H9 (cell line): Measurements from ENCODE around the gene COASY. TPM values are rescaled to one million over a fixed set of nuclear protein-coding genes. Genes with fewer than 3 reads are reported as not detected.

Source experiments
- DNase-seq: peaks from one replicate; pipeline ENCODE4 v3.0.0-alpha.2; 2017
- H2AFZ ChIP-seq: one replicate; pipeline ENCODE4 v1.6.1; 2013; ENCODE audit warnings: mild to moderate bottlenecking, low read length, control low read depth, moderate library complexity
- H2AK5ac ChIP-seq: 2 replicates; pipeline ENCODE4 v1.6.1; 2013; ENCODE audit warnings: low read length, control low read depth, mixed read lengths; ENCODE audit not compliant: insufficient read length
- H2BK120ac ChIP-seq: one replicate; pipeline ENCODE4 v1.6.1; 2013; ENCODE audit warnings: low read depth, mild to moderate bottlenecking, low read length, control low read depth, inconsistent platforms; ENCODE audit not compliant: poor library complexity, severe bottlenecking
- H2BK12ac ChIP-seq: 2 replicates; pipeline ENCODE4 v1.6.1; 2013; ENCODE audit warnings: low read length, control low read depth, mixed read lengths, low read depth; ENCODE audit not compliant: insufficient read length
- H2BK15ac ChIP-seq: 2 replicates; pipeline ENCODE4 v1.6.1; 2013; ENCODE audit warnings: low read depth, low read length, control low read depth
- H2BK20ac ChIP-seq: one replicate; pipeline ENCODE4 v1.6.1; 2013; ENCODE audit warnings: low read depth, mild to moderate bottlenecking, low read length, control low read depth, inconsistent platforms; ENCODE audit not compliant: poor library complexity, severe bottlenecking
- H2BK5ac ChIP-seq: 2 replicates; pipeline ENCODE4 v1.6.1; 2013; ENCODE audit warnings: low read length, control low read depth, mixed read lengths; ENCODE audit not compliant: insufficient read length
- H3K14ac ChIP-seq: 2 replicates; pipeline ENCODE4 v1.6.1; 2013; ENCODE audit warnings: low read length, control low read depth; ENCODE audit not compliant: insufficient read depth
- H3K18ac ChIP-seq: 2 replicates; pipeline ENCODE4 v1.6.1; 2013; ENCODE audit warnings: low read depth, mild to moderate bottlenecking, mixed read lengths, low read length, control low read depth; ENCODE audit not compliant: insufficient read length
- H3K23ac ChIP-seq: 2 replicates; pipeline ENCODE4 v1.6.1; 2013; ENCODE audit warnings: low read length, control low read depth, mixed read lengths, low read depth; ENCODE audit not compliant: insufficient read length
- H3K23me2 ChIP-seq: 2 replicates; pipeline ENCODE4 v1.6.1; 2013; ENCODE audit warnings: low read depth, mild to moderate bottlenecking, mixed read lengths, low read length, control low read depth; ENCODE audit not compliant: insufficient read length, poor library complexity, severe bottlenecking
- H3K27ac ChIP-seq: 2 replicates; pipeline ENCODE4 v1.5.1; 2013; ENCODE audit warnings: low read length, control low read depth, mixed read lengths, low read depth; ENCODE audit not compliant: insufficient read length
- H3K27me3 ChIP-seq: 2 replicates; pipeline ENCODE4 v1.6.1; 2013; ENCODE audit warnings: low read length, control low read depth, inconsistent platforms; ENCODE audit not compliant: insufficient read depth
- H3K4ac ChIP-seq: 2 replicates; pipeline ENCODE4 v1.6.1; 2013; ENCODE audit warnings: low read depth, mild to moderate bottlenecking, control low read depth, inconsistent platforms, low read length, moderate library complexity
- H3K4me1 ChIP-seq: 2 replicates; pipeline ENCODE4 v1.6.1; 2013; ENCODE audit warnings: low read length, control low read depth, inconsistent platforms; ENCODE audit not compliant: insufficient read depth
- H3K4me2 ChIP-seq: 2 replicates; pipeline ENCODE4 v1.6.1; 2013; ENCODE audit warnings: low read length, control low read depth, mixed read lengths; ENCODE audit not compliant: insufficient read length, insufficient read depth
- H3K56ac ChIP-seq: 2 replicates; pipeline ENCODE4 v1.6.1; 2013; ENCODE audit warnings: low read depth, mild to moderate bottlenecking, mixed read lengths, low read length, control low read depth; ENCODE audit not compliant: insufficient read length
- H3K79me1 ChIP-seq: 2 replicates; pipeline ENCODE4 v1.6.1; 2013; ENCODE audit warnings: low read depth, mild to moderate bottlenecking, moderate library complexity, low read length, control low read depth, inconsistent platforms; ENCODE audit not compliant: insufficient read depth, poor library complexity, severe bottlenecking
- H3K79me2 ChIP-seq: 2 replicates; pipeline ENCODE4 v1.6.1; 2013; ENCODE audit warnings: low read length, control low read depth, inconsistent platforms; ENCODE audit not compliant: insufficient read depth
- H3K9ac ChIP-seq: 2 replicates; pipeline ENCODE4 v1.6.1; 2013; ENCODE audit warnings: low read length, control low read depth, mixed read lengths; ENCODE audit not compliant: insufficient read length; ENCODE audit errors: extremely low read depth
- H3K9me3 ChIP-seq: one replicate; pipeline ENCODE4 v1.6.1; 2013; ENCODE audit warnings: low read depth, low read length, inconsistent platforms; ENCODE audit not compliant: control insufficient read depth
- H3T11ph ChIP-seq: one replicate; pipeline ENCODE4 v1.6.1; 2013; ENCODE audit warnings: mild to moderate bottlenecking, low read length, control low read depth, inconsistent platforms
- H4K20me1 ChIP-seq: one replicate; pipeline ENCODE4 v1.6.1; 2013; ENCODE audit not compliant: control insufficient read depth, insufficient read length, insufficient read depth
- H4K5ac ChIP-seq: 2 replicates; pipeline ENCODE4 v1.6.1; 2013; ENCODE audit warnings: low read depth, mild to moderate bottlenecking, mixed read lengths, low read length, control low read depth; ENCODE audit not compliant: insufficient read length
- H4K8ac ChIP-seq: replicated peaks from 2 replicates; pipeline ENCODE4 v1.6.1; 2013; ENCODE audit warnings: low read length, control low read depth, mixed read lengths, low read depth; ENCODE audit not compliant: insufficient read length
- H4K91ac ChIP-seq: 2 replicates; pipeline ENCODE4 v1.6.1; 2013; ENCODE audit warnings: low read depth, mild to moderate bottlenecking, moderate library complexity, mixed read lengths, low read length, control low read depth; ENCODE audit not compliant: insufficient read length
- H3K27ac Mint-ChIP-seq, 3 experiments: 2 replicates in 2 of 3; 3 replicates in 1 of 3; pipeline ENCODE4 v1.8.0; 2020 to 2021; ENCODE audit warnings: mixed read lengths in 3 of 3, mild to moderate bottlenecking in 1 of 3, moderate library complexity in 1 of 3
- H3K27me3 Mint-ChIP-seq: 2 replicates; pipeline ENCODE4 v1.8.0; 2021; ENCODE audit warnings: low read depth, mild to moderate bottlenecking, moderate library complexity, mixed read lengths
- H3K36me3 Mint-ChIP-seq, 3 experiments: 2 replicates in 2 of 3; 3 replicates in 1 of 3; pipeline ENCODE4 v1.8.0; 2020 to 2021; ENCODE audit warnings: low read depth in 3 of 3, mixed read lengths in 3 of 3; ENCODE audit not compliant: insufficient read depth in 1 of 3
- H3K4me1 Mint-ChIP-seq, 2 experiments: 2 replicates each; pipeline ENCODE4 v1.8.0; 2020; ENCODE audit warnings: mixed read lengths in 2 of 2
- H3K4me3 Mint-ChIP-seq, 2 experiments: 2 replicates in 1 of 2; 3 replicates in 1 of 2; pipeline ENCODE4 v1.8.0; 2020 to 2021; ENCODE audit warnings: mild to moderate bottlenecking in 2 of 2, mixed read lengths in 2 of 2, moderate library complexity in 1 of 2
- H3K9me3 Mint-ChIP-seq, 2 experiments: 2 replicates in 1 of 2; 3 replicates in 1 of 2; pipeline ENCODE4 v1.8.0; 2020; ENCODE audit warnings: mild to moderate bottlenecking in 2 of 2, mixed read lengths in 2 of 2, moderate library complexity in 1 of 2
- WGBS: extraction: QIAGEN DNeasy Blood & Tissue Kit; methylation state at CpG from one replicate; pipeline ENCODE4 v1.1.7; 2013; ENCODE audit warnings: missing lambda C conversion rate, low lambda C conversion rate, mixed read lengths; ENCODE audit not compliant: insufficient read length; ENCODE audit errors: extremely low coverage; 5-methylcytosine and 5-hydroxymethylcytosine counted together
- total RNA-seq: library from RNA; stranded (reverse); gene quantifications from 2 replicates; pipeline ENCODE4 v1.2.1, GENCODE V29; 2021
- TF ChIP-seq, protein P1 (sequence below): fragments of 200-600 bp; sonication (generic); conservative IDR thresholded peaks from 3 replicates; pipeline ENCODE4 v1.8.0; 2021; ENCODE audit warnings: antibody characterized with exemption, mild to moderate bottlenecking

COASY gene
- total RNA-seq, 1 experiment from 2014 or later: 84.1 TPM

DNA sequence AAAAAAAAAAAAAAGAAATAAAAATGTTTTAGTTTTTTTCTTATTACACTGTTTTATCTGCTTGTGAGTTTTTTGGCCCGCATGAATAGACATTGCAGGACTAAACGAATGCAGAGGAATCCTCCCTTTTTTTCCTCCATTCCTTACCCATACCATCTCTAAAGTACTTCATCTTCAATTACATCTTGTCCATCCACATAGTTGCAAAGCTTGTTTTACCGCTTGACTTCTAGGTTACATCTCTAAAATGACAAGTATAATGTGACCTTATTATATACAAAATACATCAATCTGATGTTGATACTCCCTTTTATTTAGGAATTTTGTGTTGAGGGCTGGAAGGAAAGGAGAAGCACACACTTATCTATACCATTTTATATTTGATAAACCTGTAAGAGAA is 34.4 kb downstream of the COASY start:
- Histone ChIP-seq H2BK120ac (no peak overlapping the region), H3K4ac (no peak overlapping the region), H3K9ac (no peak overlapping the region), H3K18ac (no peak overlapping the region), H2BK5ac (no peak overlapping the region), H3K79me1 (peaks cover 3% of the 10 kb centered on the region), H4K91ac (no peak overlapping the region), H2AFZ (no peak overlapping the region), H2AK5ac (no peak overlapping the region), H3K79me2 (no peaks in the 10 kb centered on the region; the same call in 1 of the 2 replicates), H2BK12ac (no peak overlapping the region), H3K4me1 (no peaks in the 10 kb centered on the region), H3K9me3 (no peaks in the 10 kb centered on the region), H3K27ac (no peak overlapping the region), H2BK15ac (no peak overlapping the region), H2BK20ac (no peak overlapping the region), H4K20me1 (no peaks in the 10 kb centered on the region), H3K27me3 (no peaks in the 10 kb centered on the region), H3T11ph (no peak overlapping the region), H3K4me2 (no peak overlapping the region), H3K23ac (no peak overlapping the region), H3K56ac (no peak overlapping the region), H4K5ac (no peak overlapping the region), H4K8ac (no peak overlapping the region), H3K23me2 (no peaks in the 10 kb centered on the region), H3K14ac (no peak overlapping the region)
- no peak overlapping the region for H3K4me3 Mint-ChIP-seq
- H3K9me3 Mint-ChIP-seq: no peaks in the 10 kb centered on the region
- no peaks in the 10 kb centered on the region for H3K27me3 Mint-ChIP-seq
- TF ChIP-seq, protein P1, sequence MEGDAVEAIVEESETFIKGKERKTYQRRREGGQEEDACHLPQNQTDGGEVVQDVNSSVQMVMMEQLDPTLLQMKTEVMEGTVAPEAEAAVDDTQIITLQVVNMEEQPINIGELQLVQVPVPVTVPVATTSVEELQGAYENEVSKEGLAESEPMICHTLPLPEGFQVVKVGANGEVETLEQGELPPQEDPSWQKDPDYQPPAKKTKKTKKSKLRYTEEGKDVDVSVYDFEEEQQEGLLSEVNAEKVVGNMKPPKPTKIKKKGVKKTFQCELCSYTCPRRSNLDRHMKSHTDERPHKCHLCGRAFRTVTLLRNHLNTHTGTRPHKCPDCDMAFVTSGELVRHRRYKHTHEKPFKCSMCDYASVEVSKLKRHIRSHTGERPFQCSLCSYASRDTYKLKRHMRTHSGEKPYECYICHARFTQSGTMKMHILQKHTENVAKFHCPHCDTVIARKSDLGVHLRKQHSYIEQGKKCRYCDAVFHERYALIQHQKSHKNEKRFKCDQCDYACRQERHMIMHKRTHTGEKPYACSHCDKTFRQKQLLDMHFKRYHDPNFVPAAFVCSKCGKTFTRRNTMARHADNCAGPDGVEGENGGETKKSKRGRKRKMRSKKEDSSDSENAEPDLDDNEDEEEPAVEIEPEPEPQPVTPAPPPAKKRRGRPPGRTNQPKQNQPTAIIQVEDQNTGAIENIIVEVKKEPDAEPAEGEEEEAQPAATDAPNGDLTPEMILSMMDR: no peak
- H3K36me3 Mint-ChIP-seq: peaks cover 2 to 10% (median 3%) of the 10 kb centered on the region in 3 experiments; a peak in 4 of 7 replicates
- H3K4me1 Mint-ChIP-seq: no peaks in the 10 kb centered on the region
- no peak overlapping the region; a peak in 1 of 7 replicates for H3K27ac Mint-ChIP-seq
- DNase-seq: no peak
- no CpG with 5 or more reads among the region's 3 CpGs for WGBS
